IPS-15b (cell line): ENCODE results near the gene NID1.
"Not testable (repeated sequence)": the region's sequence is repeated elsewhere in the genome, so short reads cannot be mapped to it uniquely, and the experiment has no call there.

Experiments
- H3K27me3 ChIP-seq: one replicate; pipeline ENCODE4 v1.6.1; 2013; ENCODE audit warnings: low read length; ENCODE audit not compliant: control insufficient read depth, insufficient read depth
- H3K36me3 ChIP-seq: one replicate; pipeline ENCODE4 v1.6.1; 2013; ENCODE audit warnings: low read length; ENCODE audit not compliant: control insufficient read depth, insufficient read depth
- H3K4me1 ChIP-seq: one replicate; pipeline ENCODE4 v1.6.1; 2013; ENCODE audit warnings: mild to moderate bottlenecking, low read length; ENCODE audit not compliant: control insufficient read depth, insufficient read depth
- H3K4me3 ChIP-seq: one replicate; pipeline ENCODE4 v1.5.1; 2013; ENCODE audit warnings: low read depth, low read length
- H3K9ac ChIP-seq: one replicate; pipeline ENCODE4 v1.6.1; 2013; ENCODE audit warnings: low read depth, mild to moderate bottlenecking, low read length
- H3K9me3 ChIP-seq: one replicate; pipeline ENCODE4 v1.6.1; 2013; ENCODE audit warnings: mild to moderate bottlenecking, low read length; ENCODE audit not compliant: control insufficient read depth, insufficient read depth

NID1 gene

GRCh38 chr1:235935235-235936225, 129.4 kb downstream of the NID1 start:
- H3K9ac ChIP-seq = no peak overlapping the region
- H3K36me3 ChIP-seq = no peaks in the 10 kb centered on the region
- no peak overlapping the region for H3K4me3 ChIP-seq
- H3K9me3 ChIP-seq = no peaks in the 10 kb centered on the region
- no peaks in the 10 kb centered on the region for H3K27me3 ChIP-seq
- no peaks in the 10 kb centered on the region for H3K4me1 ChIP-seq

- H3K27me3 ChIP-seq = no peaks in the 10 kb centered on the region
- H3K4me1 ChIP-seq = no peaks in the 10 kb centered on the region
- H3K36me3 ChIP-seq = no peaks in the 10 kb centered on the region
- H3K4me3 ChIP-seq = no peak overlapping the region
- no peak overlapping the region for H3K9ac ChIP-seq
- H3K9me3 ChIP-seq = no peaks in the 10 kb centered on the region
Measured at GRCh38 chr1:235933766-235934116, 131.1 kb downstream of the NID1 start.

- Histone ChIP-seq H3K4me3 (no peak overlapping the region), H3K9ac (no peak overlapping the region), H3K9me3 (no peaks in the 10 kb centered on the region), H3K36me3 (no peaks in the 10 kb centered on the region), H3K27me3 (no peaks in the 10 kb centered on the region), H3K4me1 (no peaks in the 10 kb centered on the region)
Measured at GRCh38 chr1:235933017-235933765, 131.7 kb downstream of the NID1 start.

GRCh38 chr1:235932090-235932510, 132.8 kb downstream of the NID1 start:
- Histone ChIP-seq H3K9ac (no peak overlapping the region), H3K36me3 (no peaks in the 10 kb centered on the region), H3K27me3 (no peaks in the 10 kb centered on the region), H3K9me3 (no peaks in the 10 kb centered on the region), H3K4me3 (no peak overlapping the region), H3K4me1 (no peaks in the 10 kb centered on the region)

GRCh38 chr1:235931171-235931738, 133.6 kb downstream of the NID1 start:
- Histone ChIP-seq H3K4me1 (no peaks in the 10 kb centered on the region), H3K36me3 (no peaks in the 10 kb centered on the region), H3K9ac (no peak overlapping the region), H3K9me3 (no peaks in the 10 kb centered on the region), H3K4me3 (no peak overlapping the region), H3K27me3 (no peaks in the 10 kb centered on the region)

DNA sequence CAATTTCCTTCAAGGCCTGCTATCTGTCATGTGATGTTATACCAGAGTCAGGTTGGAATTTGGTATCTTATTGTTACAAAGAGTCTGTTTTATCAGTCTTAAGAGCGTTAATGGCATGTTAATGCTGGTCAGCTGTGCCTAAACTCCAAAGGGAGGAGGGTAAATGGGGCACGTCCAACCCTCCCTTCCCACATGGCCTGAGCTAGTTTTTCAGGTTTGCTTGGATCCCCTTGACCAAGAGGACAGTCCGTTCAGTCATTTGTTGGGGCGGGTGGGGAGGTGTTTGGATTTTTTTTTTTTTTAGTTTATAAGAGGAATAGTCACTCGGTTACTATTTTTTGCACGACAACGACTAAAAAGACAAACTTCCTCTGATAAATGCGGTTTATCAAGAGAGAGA, 134.3 kb downstream of the NID1 start:
- Histone ChIP-seq H3K4me3 (no peak overlapping the region), H3K27me3 (no peaks in the 10 kb centered on the region), H3K9me3 (no peaks in the 10 kb centered on the region), H3K4me1 (no peaks in the 10 kb centered on the region), H3K9ac (no peak overlapping the region), H3K36me3 (no peaks in the 10 kb centered on the region)

- no peaks in the 10 kb centered on the region for H3K4me1 ChIP-seq
- H3K27me3 ChIP-seq = no peaks in the 10 kb centered on the region
- no peak overlapping the region for H3K9ac ChIP-seq
- no peaks in the 10 kb centered on the region for H3K9me3 ChIP-seq
- H3K4me3 ChIP-seq = no peak overlapping the region
- no peaks in the 10 kb centered on the region for H3K36me3 ChIP-seq
Measured at GRCh38 chr1:235929216-235929615, 135.7 kb downstream of the NID1 start.

GRCh38 chr1:235928197-235928596, 136.7 kb downstream of the NID1 start:
- H3K9me3 ChIP-seq = no peaks in the 10 kb centered on the region
- no peaks in the 10 kb centered on the region for H3K27me3 ChIP-seq
- no peak overlapping the region for H3K9ac ChIP-seq

GRCh38 chr1:235927551-235927950, 137.3 kb downstream of the NID1 start:
- not testable (repeated sequence) for H3K9ac ChIP-seq, H3K4me3 ChIP-seq, H3K9me3 ChIP-seq, H3K4me1 ChIP-seq, H3K36me3 ChIP-seq, H3K27me3 ChIP-seq

More at GRCh38 chr1:235928197-235928596, 136.7 kb downstream of the NID1 start:
- Histone ChIP-seq H3K4me3 (no peak overlapping the region), H3K4me1 (no peaks in the 10 kb centered on the region), H3K36me3 (no peaks in the 10 kb centered on the region)
